GM13977 (cell line): Measurements from ENCODE around the gene TPI1.
A peak's percentile ranks its signal among the peaks of the same experiment; 100 is the strongest.

Experiments
- DNase-seq: peaks from one replicate; pipeline ENCODE4 v3.0.0; 2012; ENCODE audit warnings: low spot score
- in situ Hi-C: fragments of 300-500 bp; cut with MboI; formaldehyde crosslinking; loops from one replicate; pipeline ENCODE4 v1.12.0; 2022; ENCODE audit warnings: low sequenced_read_pairs, low pct_unique_long_range_greater_than_20kb, mixed read lengths, inconsistent platforms; ENCODE audit not compliant: unreplicated experiment
- TF ChIP-seq, protein P1 (sequence below): IDR thresholded peaks from 2 replicates; pipeline ENCODE4 v1.5.1; 2012; ENCODE audit warnings: mild to moderate bottlenecking, control low read depth; ENCODE audit not compliant: insufficient read depth; ENCODE audit errors: extremely low read depth, missing control alignments

TPI1 gene

GRCh38 chr12:6909421-6910145, 42.3 kb downstream of the TPI1 start:
- in situ Hi-C loops = no loop called here
- DNase-seq = no peak
- TF ChIP-seq, protein P1, sequence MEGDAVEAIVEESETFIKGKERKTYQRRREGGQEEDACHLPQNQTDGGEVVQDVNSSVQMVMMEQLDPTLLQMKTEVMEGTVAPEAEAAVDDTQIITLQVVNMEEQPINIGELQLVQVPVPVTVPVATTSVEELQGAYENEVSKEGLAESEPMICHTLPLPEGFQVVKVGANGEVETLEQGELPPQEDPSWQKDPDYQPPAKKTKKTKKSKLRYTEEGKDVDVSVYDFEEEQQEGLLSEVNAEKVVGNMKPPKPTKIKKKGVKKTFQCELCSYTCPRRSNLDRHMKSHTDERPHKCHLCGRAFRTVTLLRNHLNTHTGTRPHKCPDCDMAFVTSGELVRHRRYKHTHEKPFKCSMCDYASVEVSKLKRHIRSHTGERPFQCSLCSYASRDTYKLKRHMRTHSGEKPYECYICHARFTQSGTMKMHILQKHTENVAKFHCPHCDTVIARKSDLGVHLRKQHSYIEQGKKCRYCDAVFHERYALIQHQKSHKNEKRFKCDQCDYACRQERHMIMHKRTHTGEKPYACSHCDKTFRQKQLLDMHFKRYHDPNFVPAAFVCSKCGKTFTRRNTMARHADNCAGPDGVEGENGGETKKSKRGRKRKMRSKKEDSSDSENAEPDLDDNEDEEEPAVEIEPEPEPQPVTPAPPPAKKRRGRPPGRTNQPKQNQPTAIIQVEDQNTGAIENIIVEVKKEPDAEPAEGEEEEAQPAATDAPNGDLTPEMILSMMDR = no peak

DNA sequence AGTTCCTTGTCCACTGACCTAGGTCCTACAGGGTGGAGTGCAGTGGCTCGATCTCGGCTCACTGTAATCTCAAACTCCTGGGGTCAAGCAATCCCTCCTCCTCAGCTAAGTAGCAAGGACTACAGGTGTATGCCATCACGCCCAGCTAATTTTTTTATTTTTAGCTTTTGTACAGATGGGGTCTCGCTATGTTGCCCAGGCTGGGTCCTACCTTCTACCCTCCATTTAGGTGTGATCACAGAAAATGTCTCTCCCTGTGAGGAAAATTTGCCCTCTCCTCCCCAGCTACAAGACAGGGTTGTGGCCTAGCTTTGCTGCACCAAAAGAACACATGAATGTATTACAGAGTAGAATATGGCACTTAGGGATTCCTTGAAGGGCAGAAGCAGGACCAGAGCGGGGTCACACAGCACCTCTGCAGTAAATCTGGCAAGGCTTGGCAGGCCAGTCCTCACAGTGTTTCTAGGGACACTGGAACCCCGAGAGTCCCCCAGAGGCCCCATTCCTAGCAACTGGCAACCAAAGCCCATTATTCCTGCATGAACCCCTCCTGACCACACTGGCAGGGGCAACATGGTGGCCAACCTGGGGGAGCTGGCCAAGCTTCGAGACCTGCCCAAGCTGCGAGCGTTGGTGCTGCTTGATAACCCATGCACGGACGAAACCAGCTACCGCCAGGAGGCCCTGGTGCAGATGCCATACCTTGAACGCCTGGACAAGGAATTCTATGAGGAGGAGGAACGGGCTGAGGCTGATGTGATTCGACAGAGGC, 45.0 kb downstream of the TPI1 start:
- DNase-seq = no peak
- in situ Hi-C loops = no loop called here
- TF ChIP-seq, protein P1 = no peak

GRCh38 chr12:6914246-6914946, 47.1 kb downstream of the TPI1 start, which contains the start of gene ENO2:
Gene ENO2 (plus strand): TSS chr12:6914580. CDS start chr12:6915833, 1,253 bp downstream.
- TF ChIP-seq, protein P1 = no peak
- peak; percentile 91 for DNase-seq
- in situ Hi-C loops = no loop called here

DNA sequence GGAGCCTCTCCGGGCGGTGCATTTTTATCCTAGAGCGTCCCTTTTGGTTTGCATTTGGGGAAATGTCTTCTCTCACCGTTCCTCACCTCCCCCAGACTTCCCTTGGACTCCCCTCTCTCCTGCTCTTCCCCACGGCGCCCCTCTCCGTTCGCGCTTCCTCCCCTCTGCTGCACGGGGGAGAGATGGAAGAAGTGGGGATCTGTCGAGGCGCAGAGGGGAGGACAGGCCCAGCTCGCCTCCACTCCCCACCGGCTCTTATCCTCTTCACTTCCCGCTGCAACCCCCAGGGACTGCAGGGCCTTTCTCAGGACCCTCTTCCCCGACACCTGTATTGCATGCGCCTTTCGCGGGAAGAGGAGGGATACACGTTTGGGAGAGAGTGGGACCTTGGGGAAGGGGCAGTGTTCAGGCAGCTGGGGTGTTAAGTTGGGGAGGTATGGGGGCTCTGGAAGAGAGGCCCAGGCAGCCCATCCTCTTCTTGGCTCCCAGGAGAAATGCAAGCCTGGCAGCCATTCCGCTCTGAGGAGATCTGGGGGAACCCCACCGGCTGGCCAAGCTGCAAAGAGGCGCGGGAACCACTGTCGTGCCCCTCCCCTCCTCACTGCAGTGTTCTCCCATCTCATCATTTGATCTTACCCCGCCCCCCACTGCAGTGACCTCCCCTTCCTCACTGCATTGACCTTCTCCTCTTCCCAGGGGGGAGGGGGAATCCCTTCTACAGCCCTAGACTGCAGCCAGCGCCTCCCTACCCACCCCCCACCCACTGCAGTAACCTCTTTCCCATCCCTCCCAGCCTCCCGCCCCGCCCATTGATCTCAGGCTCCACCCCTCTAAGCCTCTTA, 47.8 kb downstream of the TPI1 start:
- in situ Hi-C loops = no loop called here
- peak; percentile 69 for DNase-seq
- TF ChIP-seq, protein P1 = no peak

DNA sequence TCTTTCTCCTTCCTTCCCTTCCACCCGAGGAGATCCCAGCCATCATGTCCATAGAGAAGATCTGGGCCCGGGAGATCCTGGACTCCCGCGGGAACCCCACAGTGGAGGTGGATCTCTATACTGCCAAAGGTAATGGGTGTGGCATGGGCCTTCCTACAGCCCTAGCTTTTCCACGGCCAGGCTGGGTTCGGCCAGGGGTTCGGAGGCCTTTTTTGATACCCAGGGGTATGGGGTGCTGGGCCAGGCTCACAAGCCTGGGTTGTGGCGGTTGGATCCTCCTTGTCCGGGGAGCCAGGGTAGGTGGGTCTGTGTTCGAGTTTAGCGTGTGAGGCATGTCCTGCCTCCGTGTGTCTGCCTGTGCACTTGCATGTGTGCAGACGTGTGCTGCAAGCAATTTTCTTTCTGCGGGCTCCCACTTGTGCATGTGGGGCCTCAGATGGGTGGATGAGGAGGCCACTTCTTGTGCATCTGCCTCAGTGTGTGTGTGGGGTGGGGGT, 48.5 kb downstream of the TPI1 start:
- in situ Hi-C loops = no loop called here
- DNase-seq = no peak
- TF ChIP-seq, protein P1 = no peak
